Measurements from ENCODE around the gene HIPK3.

HIPK3 gene

DNA sequence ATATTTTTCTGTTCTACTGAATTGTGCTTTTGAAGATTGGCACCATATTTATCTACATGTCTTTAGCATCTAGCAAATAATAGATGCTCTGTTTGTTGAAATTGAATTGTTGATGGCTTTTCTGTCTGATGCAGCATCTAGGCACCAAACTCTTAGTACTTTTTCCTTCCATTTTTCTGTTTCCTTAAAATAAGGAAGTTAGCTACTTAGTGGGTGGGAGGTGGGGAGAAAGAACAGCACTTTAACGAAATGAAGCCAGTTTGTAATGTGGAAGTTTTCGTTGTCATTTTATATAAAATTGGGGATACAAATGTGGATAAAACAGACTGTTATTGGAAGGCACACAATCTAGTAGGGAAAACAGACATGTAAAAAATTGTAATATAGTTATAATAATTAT, 76.6 kb downstream of the HIPK3 start:
- TF ChIP-seq, protein P1, sequence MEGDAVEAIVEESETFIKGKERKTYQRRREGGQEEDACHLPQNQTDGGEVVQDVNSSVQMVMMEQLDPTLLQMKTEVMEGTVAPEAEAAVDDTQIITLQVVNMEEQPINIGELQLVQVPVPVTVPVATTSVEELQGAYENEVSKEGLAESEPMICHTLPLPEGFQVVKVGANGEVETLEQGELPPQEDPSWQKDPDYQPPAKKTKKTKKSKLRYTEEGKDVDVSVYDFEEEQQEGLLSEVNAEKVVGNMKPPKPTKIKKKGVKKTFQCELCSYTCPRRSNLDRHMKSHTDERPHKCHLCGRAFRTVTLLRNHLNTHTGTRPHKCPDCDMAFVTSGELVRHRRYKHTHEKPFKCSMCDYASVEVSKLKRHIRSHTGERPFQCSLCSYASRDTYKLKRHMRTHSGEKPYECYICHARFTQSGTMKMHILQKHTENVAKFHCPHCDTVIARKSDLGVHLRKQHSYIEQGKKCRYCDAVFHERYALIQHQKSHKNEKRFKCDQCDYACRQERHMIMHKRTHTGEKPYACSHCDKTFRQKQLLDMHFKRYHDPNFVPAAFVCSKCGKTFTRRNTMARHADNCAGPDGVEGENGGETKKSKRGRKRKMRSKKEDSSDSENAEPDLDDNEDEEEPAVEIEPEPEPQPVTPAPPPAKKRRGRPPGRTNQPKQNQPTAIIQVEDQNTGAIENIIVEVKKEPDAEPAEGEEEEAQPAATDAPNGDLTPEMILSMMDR (IDR thresholded peaks at IDR 0.05), result no peak

- TF ChIP-seq, protein P1 (IDR thresholded peaks at IDR 0.05), result no peak
Observed at GRCh38 chr11:33334627-33335026, 77.4 kb downstream of the HIPK3 start.

DNA sequence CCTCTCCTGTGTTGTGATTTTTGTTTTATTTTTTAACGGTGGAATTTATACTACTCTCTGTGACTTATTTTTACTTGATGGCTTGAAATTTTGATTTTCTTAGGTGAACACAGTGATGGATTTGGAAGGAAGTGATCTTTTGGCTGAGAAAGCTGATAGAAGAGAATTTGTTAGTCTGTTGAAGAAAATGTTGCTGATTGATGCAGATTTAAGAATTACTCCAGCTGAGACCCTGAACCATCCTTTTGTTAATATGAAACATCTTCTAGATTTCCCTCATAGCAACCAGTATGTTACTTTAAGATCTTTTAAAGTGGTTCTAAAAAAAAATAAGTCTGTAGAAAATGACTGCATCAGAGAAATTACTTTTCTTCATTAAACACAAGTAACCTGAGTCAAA, 82.1 kb downstream of the HIPK3 start:
- TF ChIP-seq, protein P1 (IDR thresholded peaks at IDR 0.05), result no peak

DNA sequence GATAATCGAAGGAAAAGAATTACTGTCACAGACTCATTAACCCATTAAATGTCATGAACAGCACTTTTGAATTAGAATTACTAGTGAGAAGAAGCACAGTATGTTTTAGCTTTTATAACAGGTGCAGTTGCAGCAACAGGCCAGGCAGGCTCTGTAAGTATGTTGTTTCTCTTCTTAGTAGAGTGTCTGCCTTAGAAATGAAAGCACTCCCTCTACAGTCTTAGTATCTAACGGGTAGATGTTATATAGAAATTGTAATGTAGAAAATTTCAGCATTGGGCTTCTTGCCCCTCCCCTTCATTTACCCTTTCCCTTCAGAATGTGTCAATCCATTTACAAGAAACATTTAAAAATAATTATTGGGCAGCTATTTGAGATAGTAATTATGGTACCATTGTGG, 87.4 kb downstream of the HIPK3 start:
- TF ChIP-seq, protein P1 (IDR thresholded peaks at IDR 0.05), result no peak

GRCh38 chr11:33347490-33348125, 90.4 kb downstream of the HIPK3 start:
- TF ChIP-seq, protein P1 (IDR thresholded peaks at IDR 0.05), result no peak

GRCh38 chr11:33350287-33350686, 93.1 kb downstream of the HIPK3 start:
- TF ChIP-seq, protein P1 (IDR thresholded peaks at IDR 0.05), result no peak

DNA sequence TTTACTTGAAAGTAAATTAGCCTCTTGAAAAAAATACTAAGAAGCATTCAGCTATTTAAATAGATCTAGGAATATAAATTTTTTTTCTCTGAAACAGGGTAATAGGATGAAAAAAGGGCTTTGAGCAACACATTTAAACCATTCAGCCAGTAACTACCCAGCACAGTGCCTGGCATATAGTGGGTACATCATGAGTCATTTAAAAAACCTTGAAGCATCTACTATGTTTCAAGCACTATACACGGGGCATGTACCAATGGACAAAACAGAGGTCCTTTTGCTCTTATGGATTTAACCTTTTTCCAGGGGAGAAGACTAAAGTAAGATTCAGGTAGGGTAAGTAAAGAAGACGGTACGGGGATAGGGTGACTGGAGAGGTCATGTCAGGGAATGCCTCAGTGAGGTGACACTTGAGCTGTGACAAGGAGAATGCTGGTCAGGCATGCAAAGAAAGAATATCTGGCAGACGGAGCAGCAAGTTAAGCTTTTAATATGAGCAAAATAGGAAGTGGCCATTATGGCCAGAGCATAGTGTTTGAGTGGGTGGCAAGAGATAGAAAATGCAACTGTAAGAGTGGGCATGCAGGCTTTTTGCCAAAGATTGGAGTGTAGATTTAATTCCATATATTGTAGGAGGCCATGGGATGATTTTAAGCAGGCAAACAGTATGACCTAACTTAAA, 101.1 kb downstream of the HIPK3 start:
- TF ChIP-seq, protein P1 (IDR thresholded peaks at IDR 0.05), result no peak
